Esophagus squamous epithelium (tissue), 4 donors: ENCODE measurements around the gene MUC4.

Experiments used
- CTCF ChIP-seq, 6 experiments: fragments of 450-650 bp in 4 of 6; fragments of 200-600 bp in 2 of 6; sonication (generic) in 2 of 6; IDR thresholded peaks; one replicate each; pipeline ENCODE4 v1.5.1; 2016 to 2019; ENCODE audit warnings: antibody characterized with exemption in 6 of 6, mild to moderate bottlenecking in 4 of 6, moderate library complexity in 4 of 6
- POLR2A ChIP-seq, 4 donors: fragments of 450-650 bp; IDR thresholded peaks; one replicate each; pipeline ENCODE4 v1.6.1; 2017; ENCODE audit warnings: antibody characterized with exemption in 4 of 4, mild to moderate bottlenecking in 4 of 4, moderate library complexity in 3 of 4

- TF ChIP-seq POLR2A (IDR thresholded peaks at IDR 0.05) (no peak), CTCF (IDR thresholded peaks at IDR 0.05) (no peak)
Observed at GRCh38 chr3:195732940-195733339, 78.8 kb downstream of the MUC4 start.
